Fibroblast of mammary gland (primary cell): Measurements from ENCODE around the gene ADCYAP1R1.
A peak's percentile ranks its signal among the peaks of the same experiment; 100 is the strongest.

Experiments used
- DNase-seq: peaks from one replicate; pipeline ENCODE4 v3.0.0-alpha.2; 2010; ENCODE audit warnings: low read depth
- H3K4me3 ChIP-seq: 2 replicates; pipeline ENCODE4 v1.5.1; 2011; ENCODE audit warnings: low read depth, mild to moderate bottlenecking, low read length, moderate library complexity; ENCODE audit not compliant: control insufficient read depth
- CTCF ChIP-seq: conservative IDR thresholded peaks from 2 replicates; pipeline ENCODE4 v1.5.1; 2011; ENCODE audit warnings: low read depth, low read length, inconsistent platforms; ENCODE audit not compliant: control insufficient read depth, insufficient read depth

ADCYAP1R1 gene

GRCh38 chr7:31051598-31052486, at the start of gene ADCYAP1R1:
ADCYAP1R1 (plus strand) TSS chr7:31052308; CDS start chr7:31063265, 10,957 bp downstream.
- DNase-seq = no peak
- H3K4me3 ChIP-seq = no peak within 1 kb of the TSS
- TF ChIP-seq CTCF = no peak

- no peak overlapping the region for H3K4me3 ChIP-seq
- TF ChIP-seq CTCF = no peak
- DNase-seq = no peak
Measured at GRCh38 chr7:31003097-31003496, 49.0 kb upstream of the ADCYAP1R1 start.

- peak; percentile 55 for DNase-seq
- no peak for TF ChIP-seq CTCF
- no peak overlapping the region for H3K4me3 ChIP-seq
Measured at GRCh38 chr7:31003721-31004120, 48.4 kb upstream of the ADCYAP1R1 start.

- DNase-seq = peak; percentile 36
- H3K4me3 ChIP-seq = no peak overlapping the region
- TF ChIP-seq CTCF = no peak
Measured at GRCh38 chr7:31004393-31004792, 47.7 kb upstream of the ADCYAP1R1 start.

GRCh38 chr7:31006857-31007256, 45.3 kb upstream of the ADCYAP1R1 start:
- H3K4me3 ChIP-seq = no peak overlapping the region
- no peak for TF ChIP-seq CTCF
- DNase-seq = no peak

GRCh38 chr7:31007634-31008033, 44.5 kb upstream of the ADCYAP1R1 start:
- no peak for TF ChIP-seq CTCF
- no peak overlapping the region for H3K4me3 ChIP-seq
- DNase-seq = no peak
